WTC11 (cell line): Measurements from ENCODE around the gene TUBB1. TPM values are rescaled to one million over a fixed set of nuclear protein-coding genes. Genes with fewer than 3 reads are reported as not detected.

ENCODE experiments used
- ATAC-seq: fragments of 200-7000 bp; cut with Tn5 transposase; 2 replicates; pipeline ENCODE4 v1.10.0; 2021; ENCODE audit warnings: mild to moderate bottlenecking, moderate library complexity
- CTCF ChIA-PET: fragments of 300-600 bp; sonication (Branson Sonifier 250); formaldehyde crosslinking; loops from one replicate; lab custom pipeline; 2021; ENCODE audit warnings: antibody characterized with exemption; lab: Charles Lee
- POLR2A ChIA-PET: fragments of 350-600 bp; sonication (Branson Sonifier 250); formaldehyde crosslinking; loops from one replicate; lab custom pipeline; 2021; ENCODE audit warnings: antibody characterized with exemption; lab: Charles Lee
- DNase-seq: peaks from one replicate; pipeline ENCODE4 v3.0.0; 2021; ENCODE audit warnings: low spot score
- H3K27ac Mint-ChIP-seq: 2 replicates; pipeline ENCODE4 v1.8.0; 2021; ENCODE audit warnings: mixed read lengths
- H3K27me3 Mint-ChIP-seq: 2 replicates; pipeline ENCODE4 v1.8.0; 2021; ENCODE audit warnings: low read depth, mild to moderate bottlenecking, moderate library complexity, mixed read lengths
- H3K36me3 Mint-ChIP-seq: 2 replicates; pipeline ENCODE4 v1.8.0; 2021; ENCODE audit warnings: mixed read lengths
- H3K4me1 Mint-ChIP-seq: 2 replicates; pipeline ENCODE4 v1.8.0; 2022; ENCODE audit warnings: mixed read lengths
- H3K4me3 Mint-ChIP-seq: 2 replicates; pipeline ENCODE4 v1.8.0; 2021; ENCODE audit warnings: mild to moderate bottlenecking, moderate library complexity, mixed read lengths
- H3K9me3 Mint-ChIP-seq: 2 replicates; pipeline ENCODE4 v1.8.0; 2021; ENCODE audit warnings: mixed read lengths
- ARID4B ChIP-seq: sonication (generic); formaldehyde crosslinking; IDR thresholded peaks from 2 replicates; pipeline ENCODE4 v1.8.0; 2023; ENCODE audit warnings: missing genetic modification reagents, mild to moderate bottlenecking, borderline replicate concordance
- EMX1 ChIP-seq: fragments of 250-450 bp; sonication (Bioruptor Pico); IDR thresholded peaks from 2 replicates; pipeline ENCODE4 v1.8.0; 2021; ENCODE audit warnings: mild to moderate bottlenecking
- GTF2I ChIP-seq: fragments of 250-450 bp; sonication (Bioruptor Pico); conservative IDR thresholded peaks from 2 replicates; pipeline ENCODE4 v1.4.0; 2021; ENCODE audit warnings: mild to moderate bottlenecking
- MLX ChIP-seq: sonication (generic); formaldehyde crosslinking; IDR thresholded peaks from 2 replicates; pipeline ENCODE4 v1.8.1; 2023; ENCODE audit warnings: mild to moderate bottlenecking, missing genetic modification reagents, moderate library complexity
- NFE2L1 ChIP-seq: sonication (generic); formaldehyde crosslinking; IDR thresholded peaks from 2 replicates; pipeline ENCODE4 v1.8.1; 2023; ENCODE audit warnings: missing genetic modification reagents
- NFYB ChIP-seq: sonication (generic); formaldehyde crosslinking; conservative IDR thresholded peaks from 2 replicates; pipeline ENCODE4 v1.8.0; 2022; ENCODE audit warnings: low read depth, missing genetic modification reagents
- PREB ChIP-seq: sonication (generic); formaldehyde crosslinking; IDR thresholded peaks from 2 replicates; pipeline ENCODE4 v1.8.1; 2022; ENCODE audit warnings: mild to moderate bottlenecking, missing genetic modification reagents, moderate library complexity, borderline replicate concordance
- PRRX2 ChIP-seq: fragments of 250-450 bp; sonication (Bioruptor Pico); IDR thresholded peaks from 2 replicates; pipeline ENCODE4 v1.8.0; 2021; ENCODE audit warnings: mild to moderate bottlenecking
- TP53 ChIP-seq: sonication (generic); formaldehyde crosslinking; IDR thresholded peaks from 2 replicates; pipeline ENCODE4 v1.8.1; 2023; ENCODE audit warnings: mild to moderate bottlenecking, missing genetic modification reagents
- ZNF219 ChIP-seq: sonication (generic); formaldehyde crosslinking; IDR thresholded peaks from 2 replicates; pipeline ENCODE4 v1.8.0; 2023; ENCODE audit warnings: missing genetic modification reagents, mild to moderate bottlenecking, borderline replicate concordance
- ZNF263 ChIP-seq: sonication (generic); formaldehyde crosslinking; IDR thresholded peaks from 2 replicates; pipeline ENCODE4 v1.8.1; 2022; ENCODE audit warnings: low read depth, mild to moderate bottlenecking, moderate library complexity, missing genetic modification reagents
- ZNF396 ChIP-seq: fragments of 250-450 bp; sonication (Bioruptor Pico); IDR thresholded peaks from 2 replicates; pipeline ENCODE4 v1.8.0; 2021; ENCODE audit warnings: mild to moderate bottlenecking, moderate library complexity, borderline replicate concordance
- ZNF423 ChIP-seq: fragments of 250-450 bp; sonication (Bioruptor Pico); IDR thresholded peaks from 2 replicates; pipeline ENCODE4 v2.1.2; 2022; ENCODE audit warnings: mild to moderate bottlenecking, moderate library complexity
- ZNF532 ChIP-seq: fragments of 250-450 bp; sonication (Bioruptor Pico); IDR thresholded peaks from 2 replicates; pipeline ENCODE4 v1.9.0; 2021; ENCODE audit warnings: mild to moderate bottlenecking, borderline replicate concordance
- total RNA-seq: library from RNA; stranded (reverse); gene quantifications from 3 replicates; pipeline ENCODE4 v1.2.3, GENCODE V29; 2021
- TF ChIP-seq, protein P1 (sequence below): fragments of 250-450 bp; sonication (Bioruptor Pico); conservative IDR thresholded peaks from 2 replicates; pipeline ENCODE4 v1.9.0; 2021; ENCODE audit warnings: mild to moderate bottlenecking
- TF ChIP-seq, protein P2 (sequence below): sonication (generic); formaldehyde crosslinking; IDR thresholded peaks from 2 replicates; pipeline ENCODE4 v1.8.0; 2023; ENCODE audit warnings: missing genetic modification reagents
- TF ChIP-seq, protein P3 (sequence below): sonication (generic); formaldehyde crosslinking; IDR thresholded peaks from 2 replicates; pipeline ENCODE4 v1.8.0; 2022; ENCODE audit warnings: mild to moderate bottlenecking, missing genetic modification reagents

TUBB1 gene
- total RNA-seq, 1 experiment from 2014 or later = not detected

- TF ChIP-seq, protein P1, sequence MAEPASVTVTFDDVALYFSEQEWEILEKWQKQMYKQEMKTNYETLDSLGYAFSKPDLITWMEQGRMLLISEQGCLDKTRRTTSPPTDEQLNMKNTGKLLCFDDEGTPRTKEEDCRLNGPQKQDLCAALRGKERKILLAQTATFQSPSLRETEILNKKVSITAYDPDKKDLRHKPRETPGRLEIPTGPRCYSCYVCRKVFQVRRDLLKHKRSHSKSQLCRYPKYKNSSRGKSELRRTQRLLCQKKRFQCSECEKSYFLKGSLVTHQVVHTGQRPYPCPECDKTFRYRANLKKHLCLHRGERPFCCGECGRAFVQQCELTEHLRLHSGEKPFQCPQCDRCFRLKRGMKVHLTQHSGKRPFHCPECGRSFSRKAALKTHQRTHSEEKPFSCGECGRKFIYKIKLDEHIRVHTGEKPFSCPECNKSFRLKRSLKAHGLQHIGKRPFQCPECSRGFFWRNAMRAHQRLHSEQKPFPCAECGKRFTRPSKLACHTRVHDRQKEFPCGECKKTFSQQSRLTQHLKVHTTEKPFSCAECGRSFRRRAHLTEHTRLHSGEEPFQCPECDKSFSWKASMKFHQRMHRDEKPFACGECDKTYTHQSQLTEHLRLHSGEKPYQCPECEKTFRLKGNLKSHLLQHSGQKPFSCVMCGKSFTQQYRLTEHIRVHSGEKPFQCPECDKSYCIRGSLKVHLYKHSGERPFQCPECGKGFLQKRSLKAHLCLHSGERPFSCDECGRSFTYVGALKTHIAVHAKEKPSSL (CRISPR knock-in tag) = no peak
Observed at GRCh38 chr20:58996226-58996611, 23.0 kb upstream of the TUBB1 start (continued).

GRCh38 chr20:58997141-58997770, 22.0 kb upstream of the TUBB1 start:
- ATAC-seq (peak; percentile 30), DNase-seq (no peak)
- Mint-ChIP-seq H3K27me3 (no peaks in the 10 kb centered on the region), H3K36me3 (peaks cover 43% of the 10 kb centered on the region), H3K4me3 (no peak overlapping the region), H3K4me1 (no peaks in the 10 kb centered on the region), H3K9me3 (no peaks in the 10 kb centered on the region), H3K27ac (peak overlapping the region; percentile 44; the same call in 1 of the 2 replicates)
- ChIA-PET POLR2A (interaction anchor here (0.7 kb wide), 1 partner anchor 533 kb away, joined by 5 read pairs; no protein-coding TSS in a partner anchor), CTCF (interaction anchor here (0.6 to 1.1 kb wide), 2 partner anchors 87 to 458 kb away, joined by 3 to 4 read pairs; no protein-coding TSS in a partner anchor)
- TF ChIP-seq, protein P2, sequence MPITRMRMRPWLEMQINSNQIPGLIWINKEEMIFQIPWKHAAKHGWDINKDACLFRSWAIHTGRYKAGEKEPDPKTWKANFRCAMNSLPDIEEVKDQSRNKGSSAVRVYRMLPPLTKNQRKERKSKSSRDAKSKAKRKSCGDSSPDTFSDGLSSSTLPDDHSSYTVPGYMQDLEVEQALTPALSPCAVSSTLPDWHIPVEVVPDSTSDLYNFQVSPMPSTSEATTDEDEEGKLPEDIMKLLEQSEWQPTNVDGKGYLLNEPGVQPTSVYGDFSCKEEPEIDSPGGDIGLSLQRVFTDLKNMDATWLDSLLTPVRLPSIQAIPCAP = no peak
- TF ChIP-seq EMX1 (CRISPR knock-in tag) = no peak
- no peak for TF ChIP-seq TP53
- no peak for TF ChIP-seq ZNF219 (CRISPR knock-in tag)
- no peak for TF ChIP-seq ARID4B (CRISPR knock-in tag)
- no peak for TF ChIP-seq ZNF532 (CRISPR knock-in tag)
- TF ChIP-seq ZNF423 (CRISPR knock-in tag) = no peak
- TF ChIP-seq MLX (CRISPR knock-in tag) = no peak
- TF ChIP-seq ZNF263 (CRISPR knock-in tag) = no peak
- no peak for TF ChIP-seq ZNF396 (CRISPR knock-in tag)
- TF ChIP-seq NFE2L1 (CRISPR knock-in tag) = no peak
- TF ChIP-seq GTF2I = no peak
- TF ChIP-seq, protein P1 (CRISPR knock-in tag) = no peak
- TF ChIP-seq PRRX2 (CRISPR knock-in tag) = no peak
- no peak for TF ChIP-seq NFYB (CRISPR knock-in tag)
- no peak for TF ChIP-seq PREB (CRISPR knock-in tag)
- TF ChIP-seq, protein P3, sequence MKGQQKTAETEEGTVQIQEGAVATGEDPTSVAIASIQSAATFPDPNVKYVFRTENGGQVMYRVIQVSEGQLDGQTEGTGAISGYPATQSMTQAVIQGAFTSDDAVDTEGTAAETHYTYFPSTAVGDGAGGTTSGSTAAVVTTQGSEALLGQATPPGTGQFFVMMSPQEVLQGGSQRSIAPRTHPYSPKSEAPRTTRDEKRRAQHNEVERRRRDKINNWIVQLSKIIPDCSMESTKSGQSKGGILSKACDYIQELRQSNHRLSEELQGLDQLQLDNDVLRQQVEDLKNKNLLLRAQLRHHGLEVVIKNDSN (CRISPR knock-in tag) = no peak
